A172 (cell line): ENCODE measurements around the gene SECTM1. TPM values are rescaled to one million over a fixed set of nuclear protein-coding genes. Genes with fewer than 3 reads are reported as not detected.
"Not testable (repeated sequence)": the region's sequence is repeated elsewhere in the genome, so short reads cannot be mapped to it uniquely, and the experiment has no call there.

Experiments used
- DNase-seq: peaks from one replicate; pipeline ENCODE4 v3.0.0-alpha.2; 2015; ENCODE audit warnings: low spot score
- total RNA-seq: library from RNA; depleted of rRNA; stranded (reverse); fragments of >200 nt; shearing (Covaris generic); gene quantifications from 2 replicates; pipeline ENCODE4 v1.2.3, GENCODE V29; 2014

SECTM1 gene
- total RNA-seq, 1 experiment from 2014 or later = 1.2 TPM

- DNase-seq = no peak
These were observed 35.6 kb upstream of the SECTM1 start for GRCh38 chr17:82369211-82369610.

GRCh38 chr17:82367724-82368524, 34.4 kb upstream of the SECTM1 start:
- DNase-seq = peak; percentile 63

- DNase-seq = no peak
These were observed 33.2 kb upstream of the SECTM1 start for GRCh38 chr17:82366749-82367148.

- no peak for DNase-seq
These were observed 32.2 kb upstream of the SECTM1 start for GRCh38 chr17:82365606-82366295.

- no peak for DNase-seq
These were observed 28.5 kb upstream of the SECTM1 start for GRCh38 chr17:82361885-82362633.

GRCh38 chr17:82359451-82360074, 26.0 kb upstream of the SECTM1 start:
- DNase-seq = not testable (repeated sequence)

GRCh38 chr17:82358465-82359350, 25.1 kb upstream of the SECTM1 start, which contains the start of gene TEX19:
TEX19 (plus strand) TSS chr17:82359247; CDS start chr17:82362151, 2,904 bp downstream.
- peak; percentile 39 for DNase-seq

- no peak for DNase-seq
These were observed 23.8 kb upstream of the SECTM1 start for GRCh38 chr17:82357394-82357793.

GRCh38 chr17:82356845-82357355, 23.3 kb upstream of the SECTM1 start:
- no peak for DNase-seq

- no peak for DNase-seq
These were observed 22.3 kb upstream of the SECTM1 start for GRCh38 chr17:82355770-82356427.

- no peak for DNase-seq
These were observed 21.3 kb upstream of the SECTM1 start for GRCh38 chr17:82354804-82355308.

- no peak for DNase-seq
These were observed 19.9 kb upstream of the SECTM1 start for GRCh38 chr17:82353484-82353883.

GRCh38 chr17:82351713-82352488, 18.3 kb upstream of the SECTM1 start:
- peak; percentile 83 for DNase-seq

GRCh38 chr17:82351254-82351712, 17.7 kb upstream of the SECTM1 start:
- no peak for DNase-seq

- DNase-seq = no peak
These were observed 16.8 kb upstream of the SECTM1 start for GRCh38 chr17:82350182-82351030.

GRCh38 chr17:82349287-82349701, 15.7 kb upstream of the SECTM1 start:
- DNase-seq = no peak

- no peak for DNase-seq
These were observed 15.3 kb upstream of the SECTM1 start for GRCh38 chr17:82348866-82349265.

- DNase-seq = no peak
These were observed 14.9 kb upstream of the SECTM1 start for GRCh38 chr17:82348434-82348833.
